NCI-H345 (cell line): ENCODE results near the gene PGM5.

Source experiments
- DNase-seq: peaks from one replicate; lab custom pipeline; 2025; lab: John Stamatoyannopoulos, UW

Gene PGM5

DNA sequence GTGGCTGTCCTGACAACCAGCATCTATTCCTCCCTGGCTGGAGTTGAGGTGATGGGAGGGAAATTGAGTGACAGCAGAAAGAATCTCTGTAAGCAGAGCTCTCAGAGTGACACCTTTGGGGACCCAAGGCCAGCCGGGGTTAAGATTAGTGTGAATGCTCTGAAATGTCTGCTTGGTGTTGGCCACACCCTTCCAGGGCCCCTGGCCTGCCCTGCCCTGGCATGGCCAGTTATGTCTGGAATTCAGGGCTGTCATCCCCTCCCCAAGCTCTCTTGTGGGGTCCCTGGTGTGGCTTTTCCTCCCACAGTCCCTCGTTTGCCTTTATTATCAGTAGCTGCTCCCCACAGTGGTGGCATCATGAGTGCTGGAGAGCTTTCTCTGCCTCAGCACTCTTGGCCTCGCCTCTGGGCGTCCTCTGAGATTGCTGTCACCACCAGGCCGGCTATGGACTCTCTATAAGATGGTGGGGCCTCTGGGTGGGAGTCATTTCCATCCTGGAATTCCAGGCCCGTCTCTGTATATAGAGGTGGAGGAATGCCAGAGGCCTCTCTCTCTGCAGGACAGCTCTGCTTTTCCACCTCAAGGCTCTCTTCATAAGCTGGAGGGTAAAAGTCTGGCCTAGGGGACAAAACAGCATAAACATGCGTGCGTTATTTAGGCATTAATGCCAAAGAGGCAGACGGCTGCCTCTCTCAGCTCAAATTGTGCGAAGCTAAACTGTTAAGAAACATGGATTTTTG is 180.6 kb downstream of the PGM5 start:
- DNase-seq, result no peak

DNA sequence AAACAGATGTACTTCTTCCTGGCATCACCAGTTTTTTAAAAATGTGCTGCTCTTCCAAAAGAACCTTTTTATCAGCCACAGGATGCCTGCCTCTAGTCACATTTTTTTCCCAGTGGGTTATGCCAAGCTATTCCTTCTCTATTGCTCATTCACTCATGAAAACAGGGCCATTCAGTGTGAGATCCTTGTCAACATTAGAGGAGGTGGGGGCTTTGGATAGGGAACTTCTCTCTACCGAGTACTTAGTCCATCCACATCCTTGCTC is 181.1 kb downstream of the PGM5 start:
- DNase-seq, result no peak

DNA sequence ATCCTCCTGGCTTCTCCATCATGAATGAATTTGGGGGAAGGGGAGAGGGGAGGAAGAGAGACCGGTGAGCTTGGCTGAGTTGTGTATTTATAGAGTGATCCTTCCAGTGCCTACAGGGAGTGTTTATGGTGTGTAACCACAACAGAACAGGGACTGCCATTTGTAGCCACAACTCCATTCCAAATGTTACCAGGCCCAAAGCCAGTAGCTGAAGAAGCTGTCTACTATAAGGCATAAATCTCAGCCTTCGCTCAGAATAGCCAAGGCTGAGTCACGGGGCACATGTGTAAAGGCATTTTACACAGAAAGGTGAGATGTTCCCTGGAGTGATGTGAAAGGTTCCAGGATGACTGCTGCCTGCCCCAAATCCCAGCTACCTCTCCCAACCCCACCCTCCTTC is 181.8 kb downstream of the PGM5 start:
- no peak for DNase-seq

DNA sequence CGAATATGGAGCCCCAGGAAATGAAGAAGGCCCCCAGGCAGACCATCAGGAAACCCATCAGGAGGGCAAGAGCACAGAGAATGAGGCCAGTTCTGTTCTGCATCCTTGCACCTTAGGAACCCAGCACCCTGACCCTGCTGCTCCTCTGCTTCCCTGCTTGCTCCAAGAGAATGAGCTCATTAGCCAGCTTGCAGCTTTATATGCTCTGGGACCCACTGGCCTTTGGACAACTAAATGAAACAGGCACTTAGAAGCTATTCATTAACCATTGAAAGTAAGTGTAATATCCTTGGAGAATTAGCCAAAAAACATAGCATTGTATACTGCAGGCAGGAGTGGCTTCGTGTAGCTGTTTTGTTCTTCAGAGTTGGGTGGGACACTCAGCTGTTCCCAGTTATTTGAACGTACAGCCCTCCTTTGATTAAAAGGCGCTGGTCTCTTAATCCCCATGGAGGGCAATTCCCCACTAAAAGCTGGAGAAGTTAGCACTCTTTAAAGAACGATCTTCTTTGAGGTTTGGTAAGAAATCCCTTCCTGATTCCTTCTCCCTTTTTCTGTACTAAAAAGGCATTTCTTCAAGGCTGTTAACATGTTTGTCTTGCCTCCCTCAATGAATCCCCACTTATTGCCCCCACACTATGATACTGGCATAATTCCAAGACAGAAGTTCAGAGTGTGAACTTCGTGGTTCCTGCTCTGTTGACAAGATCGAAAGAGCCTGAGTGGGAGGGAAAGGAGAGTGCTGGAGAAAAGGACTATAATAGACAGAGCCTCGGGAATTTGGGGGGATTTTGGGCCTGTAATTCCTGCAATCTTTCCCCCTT is 184.5 kb downstream of the PGM5 start, which contains the start of gene TMEM252:
TMEM252 (minus strand) TSS at position 172 of the 824 bp plus-strand sequence; CDS start at position 103, 69 bp downstream.
- DNase-seq, result no peak

DNA sequence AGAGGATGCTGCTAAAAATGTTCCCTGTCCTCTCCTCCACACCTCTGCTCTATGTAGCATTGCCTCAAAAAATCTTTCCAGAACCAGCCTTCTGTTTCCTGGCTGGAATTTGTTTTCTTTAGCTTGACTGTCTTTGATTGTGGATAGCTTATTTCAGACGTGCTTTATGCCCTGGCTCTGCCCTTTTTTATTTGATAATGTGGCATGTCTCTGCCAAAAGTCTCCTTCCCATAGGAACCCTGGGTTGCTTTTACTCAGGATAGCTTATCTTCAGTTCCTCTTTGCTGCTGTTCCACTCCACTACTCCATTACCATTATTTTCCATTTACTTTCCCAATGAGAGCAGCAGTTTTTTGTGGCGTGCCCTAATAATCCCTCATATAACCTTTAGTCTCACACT is 185.2 kb downstream of the PGM5 start:
- no peak for DNase-seq

DNA sequence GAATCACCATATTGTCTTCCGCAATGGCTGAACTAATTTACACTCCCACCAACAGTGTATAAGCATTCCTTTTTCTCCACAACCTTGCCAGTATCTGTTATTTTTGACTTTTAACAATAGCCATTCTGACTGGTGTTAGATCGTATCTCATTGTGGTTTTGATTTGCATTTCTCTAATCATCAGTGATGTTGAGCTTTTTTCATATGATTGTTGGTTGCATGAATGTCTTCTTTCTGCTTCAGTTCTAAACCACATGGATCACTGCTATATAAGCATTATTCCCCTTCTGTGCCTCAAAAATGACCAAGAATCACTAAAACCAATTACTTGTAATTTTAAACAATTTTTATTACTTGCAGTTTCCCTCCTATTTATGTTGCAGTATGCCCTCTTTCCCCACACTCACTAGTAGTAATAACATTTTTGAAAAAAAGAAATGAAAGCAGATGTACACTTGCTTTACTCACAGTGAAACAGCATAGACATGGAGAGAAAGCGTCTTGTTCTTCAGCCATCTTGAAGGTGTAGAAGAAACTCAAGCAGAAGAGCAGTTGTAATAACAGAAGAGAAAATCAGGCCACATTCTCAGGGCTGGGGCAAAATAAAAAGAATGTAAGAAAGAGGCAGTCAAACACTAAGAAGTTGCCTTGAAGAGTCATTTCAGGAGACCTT is 188.8 kb downstream of the PGM5 start:
- no peak for DNase-seq

DNA sequence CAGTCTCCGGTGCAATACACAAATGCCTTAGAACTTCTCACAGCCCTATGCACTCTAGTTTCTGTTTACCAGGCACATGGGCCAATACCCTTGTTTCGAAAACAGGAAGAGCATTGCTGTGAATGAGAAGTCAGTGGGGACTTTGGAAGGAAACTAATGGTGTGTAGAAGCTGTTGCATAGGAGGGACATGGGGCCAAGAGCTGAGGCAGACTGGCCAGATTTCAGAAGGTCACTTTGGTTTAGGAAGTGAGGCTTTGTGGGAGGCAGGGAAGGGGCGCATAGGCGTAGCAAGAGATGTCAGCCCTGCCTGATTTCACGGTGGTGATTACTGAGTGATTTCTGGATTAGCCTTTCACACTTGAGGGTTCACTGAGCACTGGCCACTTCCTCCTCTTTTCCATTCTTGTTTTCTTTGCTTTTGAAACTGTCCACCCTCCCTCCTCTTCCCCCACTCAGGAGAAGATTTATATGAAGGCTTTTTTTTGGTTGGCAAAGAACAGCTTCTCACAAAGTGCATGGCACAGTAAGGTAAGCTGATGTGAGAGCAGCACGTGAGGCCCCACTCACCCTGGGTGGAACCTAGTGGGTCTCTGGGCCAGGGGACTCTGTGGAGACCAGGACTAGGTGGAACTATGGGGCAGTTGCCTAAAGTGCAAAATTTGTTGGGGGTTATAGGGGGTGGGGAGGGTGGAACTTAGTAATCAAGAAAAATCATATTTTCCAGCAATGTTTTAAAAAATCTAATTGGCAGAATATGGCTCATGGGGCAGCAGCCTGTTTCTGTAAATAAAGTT is 190.4 kb downstream of the PGM5 start:
- DNase-seq, result no peak

DNA sequence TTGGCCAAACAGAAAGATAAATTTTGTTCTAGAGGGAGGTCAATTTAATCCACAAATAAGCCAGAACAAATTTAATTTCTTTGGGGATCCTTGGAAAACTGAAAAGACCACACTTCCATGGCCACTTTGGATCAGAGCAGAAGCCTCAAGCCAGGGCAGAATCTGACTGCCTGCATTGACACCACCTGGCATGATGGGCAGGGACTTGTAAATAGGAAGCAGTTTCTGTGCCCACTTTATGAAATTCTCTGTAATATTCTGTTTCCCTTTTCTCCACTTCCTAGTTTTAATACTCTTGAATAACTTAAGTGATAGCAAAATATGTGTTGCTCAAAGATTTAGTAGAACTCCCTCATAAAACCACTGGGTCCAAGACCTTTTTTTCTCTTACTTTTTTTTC is 191.0 kb downstream of the PGM5 start:
- DNase-seq, result no peak

DNA sequence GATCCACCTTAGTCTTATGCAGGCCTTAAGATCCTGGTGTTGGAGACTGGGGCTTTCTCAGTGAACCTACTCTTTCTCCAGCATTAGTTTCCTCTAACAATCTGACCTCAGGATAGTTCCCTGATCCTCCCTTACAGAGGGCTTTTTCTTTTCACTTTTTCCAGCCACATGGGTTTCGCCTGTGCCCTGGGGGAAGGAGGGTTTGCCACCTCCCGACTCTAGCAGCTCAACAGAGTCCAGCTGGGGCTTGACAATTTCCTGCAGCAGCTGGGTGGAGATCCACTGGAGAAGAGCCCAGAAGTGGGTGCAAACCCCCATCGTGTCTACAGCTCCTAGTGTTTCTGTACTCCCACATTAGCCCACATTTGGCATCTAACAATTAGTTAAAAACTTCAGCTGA is 191.8 kb downstream of the PGM5 start:
- DNase-seq, result no peak

DNA sequence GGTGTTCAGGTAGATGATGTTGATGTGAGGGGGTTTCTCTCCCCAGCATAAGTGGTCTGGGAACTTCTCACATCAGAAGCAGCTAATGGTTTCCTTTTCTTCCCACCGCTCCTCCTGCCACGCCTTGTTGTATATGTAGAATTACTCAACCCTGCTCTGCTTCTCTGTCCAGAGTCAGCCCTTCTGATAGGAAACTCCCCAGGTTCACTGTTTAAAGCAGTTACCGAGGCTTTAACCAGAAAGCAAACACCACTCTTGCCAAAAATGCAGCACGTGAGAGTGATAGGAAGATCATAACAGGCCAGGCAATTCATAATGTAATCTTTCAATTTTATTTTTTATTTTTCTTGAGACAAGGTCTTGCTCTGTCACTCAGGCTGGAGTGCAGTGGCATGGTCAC is 194.8 kb downstream of the PGM5 start:
- DNase-seq, result no peak

DNA sequence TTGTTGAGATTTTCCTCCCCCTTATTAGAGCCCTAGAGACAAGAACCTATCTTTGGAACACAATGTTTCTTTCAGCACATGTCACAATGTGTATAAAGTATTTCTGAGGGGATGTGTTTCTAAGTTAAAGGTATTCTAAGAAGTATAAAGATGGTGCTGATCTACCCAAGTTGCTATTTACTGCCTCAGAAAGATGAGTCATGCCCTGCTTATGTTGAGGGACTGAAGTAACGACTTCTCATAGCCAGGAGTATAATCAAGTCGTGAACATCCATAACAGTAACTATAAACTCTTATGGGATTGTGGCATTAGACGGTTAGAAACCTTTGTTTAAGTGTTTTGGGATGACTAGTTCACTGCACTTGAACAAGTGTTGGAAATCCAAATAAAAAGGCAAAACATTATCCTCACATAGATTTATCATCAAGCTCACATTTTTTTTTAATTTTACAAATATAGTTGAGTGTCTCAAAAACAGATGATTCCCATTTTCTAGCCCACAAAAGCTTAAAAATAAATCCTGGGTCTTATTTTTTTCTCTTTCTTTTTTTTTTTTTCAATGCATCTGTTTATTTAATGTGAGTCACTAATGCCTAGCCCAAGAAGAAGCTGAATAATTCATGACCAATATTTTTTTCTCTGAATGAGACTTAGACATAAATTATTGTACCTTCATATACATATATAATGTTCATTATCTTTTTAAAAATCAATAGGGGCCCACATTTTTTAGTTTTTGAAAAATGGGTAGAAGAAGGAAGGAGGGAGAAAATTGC is 196.5 kb downstream of the PGM5 start:
- DNase-seq, result no peak

DNA sequence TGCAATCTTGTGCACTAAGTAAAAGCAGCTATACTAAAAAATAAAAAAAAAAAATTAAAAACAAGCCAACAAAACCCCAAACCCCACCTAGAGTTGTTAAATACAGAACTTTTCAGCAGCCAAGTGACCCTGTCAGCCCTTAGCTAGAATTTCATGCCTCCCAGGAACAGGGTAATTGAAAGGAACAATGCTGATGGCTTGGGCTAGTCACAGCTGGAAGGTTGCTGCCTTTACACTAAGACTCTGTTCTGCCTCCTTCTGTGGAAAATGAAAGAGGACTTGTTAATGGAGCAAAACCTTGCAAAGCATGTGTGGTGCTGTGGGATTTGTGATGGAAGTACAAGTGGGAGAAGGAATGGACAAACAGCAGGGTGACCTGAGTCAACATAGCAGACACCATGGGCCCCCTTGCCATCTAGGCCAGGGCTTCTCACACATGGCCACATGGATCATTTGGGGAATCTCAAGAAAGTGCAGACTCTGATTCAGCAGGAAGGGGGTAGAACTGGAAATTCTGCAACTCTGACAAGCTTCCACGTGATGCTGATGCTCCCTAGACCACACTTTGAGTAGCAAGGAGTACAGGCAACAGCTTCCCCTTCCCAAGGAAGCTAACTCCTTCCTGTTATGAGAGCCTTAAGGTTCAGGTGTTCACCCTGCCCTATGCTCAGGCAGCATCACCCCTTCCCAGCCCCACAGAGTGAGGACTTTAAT is 199.2 kb downstream of the PGM5 start:
- no peak for DNase-seq

DNA sequence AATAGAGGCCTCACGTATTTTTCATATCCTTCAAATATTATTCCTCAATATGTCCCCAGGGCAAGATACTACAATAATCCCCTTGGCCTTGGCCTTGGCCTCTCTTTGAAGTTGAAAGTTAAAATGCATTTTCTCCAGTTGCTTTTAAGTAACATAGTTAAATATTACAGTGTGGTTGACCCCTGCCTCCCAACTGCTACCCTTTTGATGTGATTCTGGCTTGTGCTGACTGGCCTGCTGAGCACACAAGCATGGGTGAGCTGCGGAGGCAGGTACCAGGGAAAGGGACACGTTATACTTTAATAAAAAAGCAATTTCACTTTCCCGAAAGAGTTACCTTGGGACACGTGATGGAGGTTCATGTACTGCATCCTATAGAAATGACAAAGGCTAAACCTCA is 202.1 kb downstream of the PGM5 start:
- DNase-seq, result no peak

DNA sequence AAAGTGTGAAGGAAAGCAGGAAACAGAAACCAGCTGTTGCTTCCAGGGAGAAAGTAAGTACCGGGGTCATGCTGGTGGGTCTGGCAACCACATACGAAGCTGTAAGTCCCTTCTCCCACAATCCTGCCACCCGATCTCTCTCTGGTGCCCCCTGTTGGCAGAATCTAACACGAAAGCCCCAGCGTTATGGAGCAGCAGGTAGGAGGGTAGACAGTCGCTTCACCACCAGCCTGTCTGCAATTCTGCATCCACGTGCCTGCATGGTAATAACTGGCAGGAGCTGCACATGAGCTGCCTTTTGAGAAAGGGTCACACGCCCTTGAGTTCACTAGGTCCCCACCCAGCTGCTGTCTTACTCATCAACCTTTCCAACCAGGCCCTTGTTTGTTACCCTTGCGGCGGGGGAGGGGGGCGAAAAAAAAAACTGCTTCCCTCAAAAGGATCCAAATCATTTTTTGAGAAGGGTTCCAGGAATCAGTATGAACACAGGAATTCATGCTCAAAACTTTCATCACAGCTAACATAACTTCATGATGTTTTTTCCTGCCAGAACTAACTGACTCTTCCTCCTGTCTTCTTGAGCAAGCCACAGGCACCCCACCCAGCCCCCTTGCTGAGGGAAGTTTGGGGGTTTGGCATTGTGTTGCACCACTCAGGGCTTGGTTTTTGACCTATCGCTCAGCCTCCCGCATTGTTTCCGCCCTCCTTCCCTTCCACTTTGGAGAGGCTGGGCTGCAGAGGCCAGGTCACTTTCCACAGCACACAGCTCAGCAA is 203.8 kb downstream of the PGM5 start:
- no peak for DNase-seq

DNA sequence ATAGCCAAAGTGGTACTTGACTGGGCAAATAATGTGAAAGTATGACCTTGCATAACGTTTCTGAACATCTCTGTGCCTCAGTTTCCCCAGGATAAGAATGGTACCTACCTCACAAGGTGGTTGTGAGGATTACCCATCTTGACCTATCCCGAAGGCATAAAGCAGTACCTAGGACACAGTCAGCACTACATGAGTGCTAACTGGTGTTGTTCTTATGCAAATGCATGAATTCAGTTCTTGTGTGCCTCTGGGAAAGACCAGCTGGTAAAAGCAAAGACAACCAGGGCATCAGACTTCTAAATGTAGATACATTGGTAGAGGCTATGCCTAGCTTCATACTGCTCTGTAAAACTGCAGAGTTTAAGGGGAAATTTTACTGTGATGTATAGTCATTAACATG is 206.1 kb downstream of the PGM5 start:
- DNase-seq, result no peak

DNA sequence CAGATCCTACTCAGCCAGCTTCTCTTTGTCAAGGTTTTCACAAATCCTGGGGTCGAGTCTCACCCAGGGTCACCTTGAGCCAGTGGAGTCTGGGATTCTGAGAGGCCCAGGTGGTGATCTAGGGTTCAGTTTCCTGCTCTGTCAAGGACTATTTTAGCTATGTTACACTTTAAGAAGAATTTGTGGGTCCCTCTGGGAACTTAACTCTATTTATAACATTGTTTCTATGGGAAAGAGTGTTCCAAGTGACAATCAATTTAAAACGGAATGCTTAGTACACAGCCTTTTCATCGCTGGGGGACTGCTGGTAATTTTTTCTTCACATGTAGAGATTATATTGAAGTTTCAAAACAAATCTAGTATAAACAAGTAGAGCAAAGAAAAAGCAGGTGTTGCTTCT is 211.2 kb downstream of the PGM5 start:
- DNase-seq, result no peak

DNA sequence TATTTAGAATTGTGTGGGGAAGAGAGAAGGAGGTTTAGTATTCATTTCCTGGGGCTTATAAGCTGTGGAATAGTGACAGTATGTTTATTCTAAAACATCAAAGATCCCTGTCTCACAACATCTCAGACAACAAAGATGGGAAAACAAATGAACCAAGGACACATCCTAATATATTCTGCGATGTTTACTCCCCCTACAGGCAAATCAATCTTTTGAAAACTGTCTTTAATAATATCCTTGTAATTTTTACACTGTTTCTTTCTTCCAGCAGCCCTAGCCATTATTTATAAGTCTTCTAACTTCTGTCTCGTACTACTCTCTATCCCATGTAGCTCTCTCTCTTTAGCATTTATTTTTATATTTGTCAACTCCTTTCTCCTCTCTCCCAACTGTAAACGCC is 217.7 kb downstream of the PGM5 start:
- no peak for DNase-seq

DNA sequence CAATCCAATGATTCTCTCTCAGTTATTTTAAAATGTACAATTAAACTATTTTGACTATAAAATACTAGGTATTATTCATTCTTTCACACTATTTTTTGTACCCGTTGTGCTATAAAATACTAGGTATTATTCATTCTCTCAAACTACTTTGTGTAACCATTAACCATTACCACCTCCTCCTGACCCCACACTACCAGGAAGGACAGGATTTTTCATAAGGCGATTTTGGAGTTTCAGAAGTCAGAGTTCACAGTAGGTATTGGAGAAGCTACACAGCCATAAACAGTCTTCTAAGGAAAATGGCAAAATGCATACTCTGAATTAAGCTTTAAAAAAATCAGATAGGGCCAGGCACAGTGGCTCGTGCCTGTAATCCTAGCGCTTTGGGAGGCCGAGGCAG is 219.4 kb downstream of the PGM5 start:
- no peak for DNase-seq

DNA sequence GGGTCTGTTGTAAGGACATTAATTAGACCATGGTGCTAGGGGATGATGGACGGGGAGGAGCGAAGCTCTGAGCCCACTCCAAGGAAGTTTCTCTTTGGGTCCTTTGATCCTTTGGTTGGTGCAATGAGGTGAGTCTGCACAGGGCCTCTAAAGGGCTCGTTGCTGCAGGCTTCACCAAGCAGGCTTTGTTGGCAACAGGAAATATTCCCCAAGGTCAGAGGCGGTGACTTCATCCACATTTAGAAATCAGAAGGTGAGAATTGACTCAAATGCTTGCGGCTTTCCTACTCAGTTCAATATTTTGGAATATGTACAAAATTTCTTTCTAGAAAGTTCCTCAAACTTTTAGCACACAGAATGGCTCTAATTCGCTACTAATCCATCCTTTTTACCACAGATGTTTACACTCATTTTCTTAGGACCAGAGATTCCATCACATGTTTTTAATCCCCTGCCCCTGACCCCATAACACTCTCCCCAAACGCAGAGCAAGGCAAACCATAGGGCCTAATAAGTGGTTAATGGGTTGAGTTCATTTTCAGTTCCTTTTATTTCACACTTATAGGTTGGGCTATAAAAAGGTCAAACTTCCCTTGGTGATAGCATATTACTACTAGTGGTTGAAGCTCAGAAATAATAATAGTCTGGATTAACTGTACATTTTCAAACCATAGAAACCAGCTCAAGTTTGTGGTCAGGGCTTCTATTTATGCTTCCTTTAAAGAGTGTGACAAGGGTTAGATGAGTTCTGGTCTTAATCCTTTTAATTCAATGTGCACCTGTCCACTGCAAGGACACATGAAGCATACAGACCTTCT is 221.6 kb downstream of the PGM5 start:
- no peak for DNase-seq
